RCC 7860 (cell line): ENCODE results near the gene RPS21.

Experiments
- DNase-seq: peaks from one replicate; pipeline ENCODE4 v3.0.0-alpha.2; 2015; ENCODE audit warnings: low spot score
- FAIRE-seq: peaks from 2 replicates; lab custom pipeline; 2012; peaks lifted over from hg19 to GRCh38; lab: Jason Lieb, UNC

RPS21 gene

DNA sequence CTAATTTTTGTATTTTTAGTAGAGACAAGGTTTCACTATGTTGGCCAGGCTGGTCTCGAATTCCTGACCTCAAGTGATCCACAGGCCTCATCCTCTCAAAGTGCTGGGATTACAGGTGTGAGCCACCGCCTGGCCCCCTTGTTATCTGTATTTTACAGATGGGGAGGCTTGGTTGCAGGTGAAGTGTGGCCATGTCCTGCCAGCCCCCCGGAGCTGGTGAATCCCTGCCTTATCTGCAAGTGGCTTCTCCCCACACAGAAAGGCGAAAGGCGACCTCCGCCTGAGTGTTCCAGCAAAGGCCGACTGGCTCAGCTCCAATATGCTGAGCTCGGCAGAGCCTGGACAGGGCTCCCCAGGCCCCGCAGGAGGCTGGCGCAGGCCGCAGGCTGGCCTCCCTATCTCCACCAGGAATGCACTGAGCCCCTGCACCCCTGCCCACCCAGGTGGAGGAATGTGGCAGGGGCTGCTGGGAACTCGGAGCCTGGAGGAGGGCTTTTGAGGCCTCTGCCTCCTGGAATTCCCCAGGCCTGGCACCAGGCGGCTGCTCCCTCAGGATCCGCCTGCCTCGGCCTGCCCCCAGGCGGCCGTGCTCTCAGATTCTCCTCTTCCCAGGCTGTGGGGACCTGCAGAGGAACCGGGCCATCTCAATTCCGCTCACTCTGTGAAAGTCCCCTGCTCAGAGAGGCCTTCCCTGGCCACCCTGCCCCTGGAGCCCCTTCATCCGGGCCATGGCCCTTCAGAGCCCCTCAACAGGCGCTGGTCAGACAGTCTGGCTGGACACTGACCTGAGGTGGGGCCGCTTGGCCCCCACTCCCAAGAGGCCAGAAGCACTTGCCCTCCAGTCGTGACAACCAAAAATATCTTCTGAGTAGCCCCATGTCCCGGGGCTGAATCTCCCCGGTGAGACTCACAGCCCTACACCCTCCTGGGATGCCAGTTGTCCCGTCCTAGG, 10.5 kb upstream of the RPS21 start:
- FAIRE-seq: no peak

DNA sequence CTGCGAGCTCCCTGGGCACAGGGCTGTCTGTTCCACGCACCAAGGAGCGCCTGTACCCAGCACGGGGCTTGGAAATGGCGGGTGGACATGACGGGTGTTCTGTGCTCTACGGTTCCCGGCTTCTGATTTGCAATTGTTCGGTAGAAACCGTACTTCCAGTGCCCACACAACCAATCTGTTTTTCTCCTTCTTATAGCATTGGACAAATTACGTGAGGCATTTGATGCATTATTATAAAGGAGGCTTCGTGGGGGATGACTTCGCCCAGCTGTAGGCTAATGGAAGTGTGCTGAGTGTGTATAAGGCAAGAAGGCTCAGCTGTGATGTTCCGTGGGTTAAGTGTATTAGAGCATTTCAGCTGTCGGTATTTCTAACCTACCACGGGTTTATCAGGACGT, 9.8 kb upstream of the RPS21 start:
- DNase-seq: no peak
- no peak for FAIRE-seq

More for the DNA sequence above, 10.5 kb upstream of the RPS21 start:
- DNase-seq: peak; percentile 16

DNA sequence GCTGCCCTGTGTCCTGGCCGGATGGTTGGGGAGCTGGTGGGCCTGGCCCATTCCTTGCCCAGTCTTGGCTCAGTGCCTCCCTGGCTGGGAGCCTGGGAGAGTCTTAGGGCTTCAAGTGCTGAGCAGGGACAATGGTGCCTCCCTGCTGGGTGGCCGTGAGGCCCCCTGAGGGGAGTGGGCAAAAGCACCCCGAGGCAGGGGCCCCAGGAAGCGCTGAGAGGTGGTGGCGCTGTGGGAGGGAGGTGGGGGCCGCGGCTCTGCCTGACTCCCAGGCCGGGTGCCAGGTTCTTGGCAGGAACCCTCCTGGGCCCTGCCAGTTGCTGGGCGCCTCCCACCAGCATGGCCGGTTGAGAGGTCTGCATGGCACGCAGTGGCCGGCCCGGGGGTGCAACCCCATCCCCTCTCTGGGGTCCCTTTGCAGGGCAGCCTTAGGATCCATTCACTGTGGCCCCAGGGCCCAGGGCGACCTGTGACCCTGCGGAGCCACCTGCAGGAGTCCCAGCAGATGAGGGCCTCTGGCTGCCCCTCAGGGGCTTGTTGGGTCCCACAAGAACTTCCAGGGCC, 9.2 kb upstream of the RPS21 start:
- no peak for FAIRE-seq
- no peak for DNase-seq

DNA sequence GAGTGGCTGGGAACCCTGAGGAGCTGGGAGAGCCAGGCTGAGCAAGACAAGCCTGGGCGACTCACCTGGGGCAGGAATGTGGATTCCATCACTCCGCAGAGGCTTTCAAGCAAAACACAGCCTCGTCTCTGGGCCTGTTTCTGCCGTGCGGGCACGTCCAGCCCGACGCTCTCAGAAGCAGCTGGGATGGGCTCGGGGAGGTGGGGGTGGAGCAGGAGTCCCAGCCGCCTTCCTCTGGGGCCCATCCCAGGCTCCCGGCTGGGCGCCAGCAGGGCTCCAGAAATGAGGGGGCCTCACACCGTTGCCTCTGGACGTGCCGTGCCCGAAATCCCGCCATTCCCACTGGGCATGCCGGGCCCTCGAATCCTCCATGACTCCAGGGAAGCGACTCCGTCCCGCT, 8.7 kb upstream of the RPS21 start:
- DNase-seq (no peak), FAIRE-seq (no peak)

DNA sequence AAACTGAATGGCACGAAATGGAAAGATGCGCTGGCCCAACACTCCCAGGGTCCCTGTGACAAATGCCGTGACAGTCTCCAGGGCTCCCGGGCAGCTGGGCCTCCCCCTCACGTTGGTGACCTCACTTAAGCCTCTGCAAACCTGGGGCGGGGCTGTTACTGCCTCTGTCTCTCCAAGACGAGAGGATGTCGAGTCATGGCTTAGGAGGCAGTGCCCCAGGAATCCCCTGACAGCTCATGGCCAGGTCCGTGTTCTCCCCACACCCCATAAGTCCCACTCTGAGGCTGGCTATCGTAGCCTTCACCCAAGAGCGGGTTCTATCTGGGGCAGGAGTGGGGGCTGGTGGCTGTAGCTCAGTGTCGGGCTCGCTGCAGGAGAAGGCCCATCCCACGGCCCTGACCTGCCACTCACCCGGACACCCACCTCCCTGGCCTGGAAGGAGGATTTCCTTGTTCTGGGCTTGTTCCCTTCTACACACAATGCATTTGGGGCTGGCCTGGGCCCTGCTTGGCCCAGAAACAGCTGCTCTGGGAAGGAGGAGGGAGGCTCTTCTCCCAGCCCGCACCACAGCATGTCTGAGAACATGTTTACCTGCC, 5.6 kb upstream of the RPS21 start:
- DNase-seq (peak; percentile 89), FAIRE-seq (peak; percentile 78)

GRCh38 chr20:62381842-62382241, 5.1 kb upstream of the RPS21 start:
- FAIRE-seq (no peak), DNase-seq (no peak)

DNA sequence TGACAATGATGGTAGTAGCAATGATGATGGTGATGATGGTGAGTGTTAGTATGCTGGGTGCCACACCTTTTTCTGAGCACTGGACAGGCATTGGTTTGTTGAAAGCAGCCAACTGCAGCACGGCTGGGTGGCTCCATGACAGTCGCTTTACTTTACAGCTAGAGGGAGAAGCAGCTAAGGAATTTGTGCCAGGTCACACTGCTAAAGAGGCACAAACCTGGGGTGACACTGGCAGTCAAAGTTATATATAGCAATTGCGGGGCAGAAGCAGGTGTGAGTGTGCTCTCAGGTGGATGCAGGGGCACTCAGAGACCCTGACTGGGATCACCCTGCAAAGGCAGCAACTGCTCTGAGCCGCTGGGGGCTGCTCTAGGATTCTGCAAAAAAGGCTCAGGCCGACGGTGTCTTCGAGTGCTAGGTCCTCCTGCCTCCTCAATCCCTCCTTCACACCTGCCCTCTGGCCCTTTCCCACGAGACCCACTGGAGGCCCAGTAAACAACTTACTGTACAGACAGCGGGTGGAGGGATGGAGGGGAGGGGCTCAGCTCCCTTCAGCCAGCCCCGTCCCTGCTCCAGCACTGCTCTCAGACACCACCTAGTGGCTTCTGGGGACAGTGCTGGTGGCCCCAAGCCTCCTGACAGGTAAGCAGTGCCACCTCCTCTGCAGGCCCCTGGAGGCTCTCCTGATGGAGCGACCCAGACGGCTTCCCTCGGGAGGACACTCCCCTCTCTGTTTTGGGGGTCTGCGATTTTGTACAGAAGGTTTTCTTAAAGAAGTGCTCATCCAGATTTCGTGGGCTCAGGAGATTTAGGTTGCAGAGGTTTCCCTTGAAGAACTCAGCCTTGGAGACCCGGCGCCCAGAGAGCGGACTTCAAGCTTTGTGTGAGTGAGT, 4.4 kb upstream of the RPS21 start:
- no peak for FAIRE-seq
- peak; percentile 71 for DNase-seq

DNA sequence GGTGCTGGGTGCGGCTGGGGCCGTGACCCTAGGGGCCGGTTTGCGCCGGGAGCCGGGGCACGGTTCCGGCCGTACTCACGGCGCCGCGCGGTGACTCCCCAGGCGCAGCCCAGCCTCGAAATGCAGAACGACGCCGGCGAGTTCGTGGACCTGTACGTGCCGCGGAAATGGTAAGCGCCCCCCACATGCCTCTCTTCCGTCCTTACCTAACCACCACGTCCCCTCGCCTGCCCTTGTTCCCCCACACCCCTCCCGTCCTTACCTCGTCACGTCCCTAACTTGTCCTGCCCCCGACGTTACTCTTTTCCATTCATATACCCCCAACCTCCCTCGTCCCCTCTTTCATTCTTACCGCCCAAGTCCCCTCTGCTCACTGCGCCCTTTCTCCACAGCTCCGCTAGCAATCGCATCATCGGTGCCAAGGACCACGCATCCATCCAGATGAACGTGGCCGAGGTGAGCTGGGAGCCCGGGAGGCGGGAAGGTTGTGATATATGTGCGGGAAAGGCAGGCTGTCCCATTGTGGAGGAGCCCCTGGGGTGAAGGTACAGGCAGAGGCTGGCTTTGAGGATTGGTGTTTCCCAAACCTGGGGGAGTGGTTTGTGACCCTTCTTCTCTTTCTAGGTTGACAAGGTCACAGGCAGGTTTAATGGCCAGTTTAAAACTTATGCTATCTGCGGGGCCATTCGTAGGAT, 463 bp downstream of the RPS21 start:
- DNase-seq: no peak
- no peak for FAIRE-seq

DNA sequence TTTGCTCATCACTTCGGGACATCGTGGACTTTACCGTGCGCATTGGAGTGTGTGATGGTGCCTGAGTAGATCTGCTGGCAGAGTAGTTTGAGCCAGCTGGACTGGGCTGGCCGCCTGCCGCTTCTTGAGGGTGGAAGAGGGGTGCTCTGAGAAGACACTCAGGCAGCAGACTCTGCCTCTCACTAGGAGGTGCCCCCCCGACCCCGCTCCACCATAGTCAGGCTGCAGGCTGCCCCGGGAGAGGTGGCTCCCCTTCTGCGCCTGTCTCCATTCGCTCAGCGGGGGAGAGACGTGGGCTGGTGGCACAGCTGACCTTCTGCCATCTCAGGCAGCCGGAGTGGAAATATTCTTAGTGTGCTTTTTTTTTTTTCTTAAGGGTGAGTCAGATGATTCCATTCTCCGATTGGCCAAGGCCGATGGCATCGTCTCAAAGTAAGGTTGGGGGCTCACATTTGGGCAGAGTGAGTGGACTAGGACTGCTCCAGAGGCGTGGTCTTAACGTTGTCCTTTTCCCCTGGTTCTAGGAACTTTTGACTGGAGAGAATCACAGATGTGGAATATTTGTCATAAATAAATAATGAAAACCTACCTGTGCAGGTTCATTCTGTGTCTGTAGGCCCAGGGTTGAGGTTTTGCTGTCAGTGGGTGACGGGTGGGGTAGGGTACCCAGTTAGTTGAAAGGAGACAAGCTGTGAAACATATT, 1.2 kb downstream of the RPS21 start:
- DNase-seq (no peak), FAIRE-seq (no peak)

DNA sequence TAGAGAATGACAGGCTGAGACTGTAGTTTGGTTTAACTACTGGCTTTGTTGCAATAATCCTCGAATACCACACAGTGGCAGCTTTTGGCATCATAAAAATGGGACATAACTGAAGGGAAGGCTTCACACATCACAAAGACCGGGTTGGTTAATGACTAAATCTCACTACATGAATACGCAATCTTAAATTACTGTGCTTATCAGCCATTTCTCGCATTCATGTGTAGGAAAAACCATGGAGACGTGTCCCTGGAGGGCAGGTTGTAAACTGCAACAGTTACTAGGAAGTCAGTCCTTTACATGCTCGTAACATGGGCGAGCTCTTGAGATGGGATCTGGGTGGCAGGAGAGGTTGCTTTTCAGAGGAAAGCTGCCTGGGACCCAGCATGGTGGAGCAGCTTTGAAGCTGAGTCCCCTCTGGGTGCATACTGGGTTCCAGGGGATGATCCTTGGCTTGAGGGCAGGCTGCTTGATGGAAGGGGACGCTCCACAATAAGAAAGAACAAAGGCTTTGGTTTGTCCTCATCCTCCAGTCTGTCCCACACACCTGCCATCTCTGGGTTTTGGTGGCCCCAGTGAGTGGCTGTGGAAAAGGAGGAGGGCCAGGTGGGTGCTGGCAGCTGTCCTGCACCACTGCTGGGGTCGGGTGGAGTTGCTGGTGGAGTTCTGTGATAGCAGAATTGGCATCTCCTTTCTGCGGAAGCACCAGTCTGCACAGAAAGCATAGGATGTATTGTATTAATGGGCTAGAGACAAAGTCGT, 2.1 kb downstream of the RPS21 start:
- DNase-seq (no peak), FAIRE-seq (no peak)

DNA sequence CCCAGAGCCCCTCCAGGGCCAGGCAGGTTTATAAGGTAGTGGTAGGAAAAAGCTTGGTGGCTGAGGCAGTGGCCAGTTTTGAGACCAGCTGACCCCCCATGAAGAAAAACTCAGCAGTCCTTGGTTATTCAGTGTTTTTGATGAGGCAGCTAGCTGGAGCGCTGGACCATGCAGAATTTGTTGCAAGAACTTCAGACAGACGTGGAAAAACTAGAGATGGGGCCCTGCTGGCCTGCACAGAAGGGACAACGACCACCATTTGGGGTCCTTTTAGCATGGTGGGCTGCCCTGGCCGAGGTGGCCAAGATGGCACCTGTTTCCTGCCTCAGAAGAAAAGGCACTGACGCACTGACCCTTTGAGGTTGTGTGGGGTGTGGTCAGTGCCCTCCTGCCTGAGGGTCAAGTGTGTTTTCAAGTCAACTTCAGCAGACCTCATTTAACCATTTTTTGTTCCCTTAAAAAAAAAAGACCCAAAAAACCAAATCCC, 2.7 kb downstream of the RPS21 start:
- FAIRE-seq: no peak
- DNase-seq: no peak

DNA sequence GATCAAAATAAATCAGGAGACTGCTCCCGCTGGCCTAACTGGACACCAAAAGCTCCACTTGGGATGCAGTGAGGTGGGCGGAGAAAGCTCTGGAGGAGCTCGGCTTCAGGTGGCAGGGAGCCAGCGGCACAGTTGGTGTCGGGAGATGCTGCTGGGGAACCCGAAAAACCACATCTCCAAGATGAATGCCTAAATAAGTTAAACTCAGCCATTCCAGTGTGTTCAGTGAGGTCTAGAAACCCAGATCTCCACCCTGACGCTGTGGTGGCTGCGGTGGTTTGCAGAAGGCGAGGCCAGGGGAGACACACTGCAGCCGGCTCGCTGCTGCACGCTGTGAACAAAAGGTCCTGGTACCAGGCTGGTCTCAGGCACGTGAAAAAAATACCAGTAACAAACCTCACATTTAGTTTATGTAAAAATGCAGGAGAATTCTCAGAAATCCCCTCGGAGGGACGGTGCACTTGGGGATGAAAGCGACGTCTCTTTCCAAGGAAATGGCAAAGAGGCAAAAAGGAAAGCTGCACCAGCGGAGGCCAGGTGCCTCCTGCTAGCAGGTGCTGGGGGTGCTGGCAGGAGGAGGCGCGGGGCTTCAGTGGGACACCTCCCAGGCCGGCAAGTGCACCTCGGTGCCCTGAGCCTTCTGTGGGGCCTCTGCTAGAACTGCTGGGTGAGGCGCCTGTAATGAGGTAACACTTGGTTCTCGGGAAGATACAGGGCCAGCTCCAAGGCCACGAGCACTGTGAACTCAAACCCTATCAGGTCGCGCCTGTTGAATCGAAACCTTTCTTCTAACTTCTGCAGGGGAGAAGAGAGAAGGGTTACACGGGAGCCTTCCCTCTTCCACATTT, 3.6 kb downstream of the RPS21 start:
- FAIRE-seq (no peak), DNase-seq (no peak)

GRCh38 chr20:62391165-62392076, 4.5 kb downstream of the RPS21 start:
- DNase-seq: no peak
- no peak for FAIRE-seq

DNA sequence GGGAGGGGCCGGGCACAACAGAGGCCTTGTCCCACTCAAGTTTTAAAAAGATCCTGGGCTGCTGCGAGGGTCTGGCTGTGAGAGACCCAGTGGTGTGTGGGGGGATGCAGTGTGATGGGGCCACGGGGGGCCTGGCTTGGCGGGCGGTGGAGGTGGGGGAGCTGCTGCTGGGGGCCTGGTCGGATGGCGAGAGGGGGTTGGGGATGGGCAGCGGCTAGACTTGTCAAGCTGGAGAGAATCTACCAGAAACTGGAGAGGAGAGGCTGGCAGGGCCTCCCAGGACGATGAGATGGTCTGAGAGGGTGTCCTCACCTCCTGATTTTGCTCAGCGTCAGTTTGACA, 5.1 kb downstream of the RPS21 start:
- DNase-seq (no peak), FAIRE-seq (no peak)

GRCh38 chr20:62392621-62393334, 5.9 kb downstream of the RPS21 start:
- FAIRE-seq (no peak), DNase-seq (no peak)

DNA sequence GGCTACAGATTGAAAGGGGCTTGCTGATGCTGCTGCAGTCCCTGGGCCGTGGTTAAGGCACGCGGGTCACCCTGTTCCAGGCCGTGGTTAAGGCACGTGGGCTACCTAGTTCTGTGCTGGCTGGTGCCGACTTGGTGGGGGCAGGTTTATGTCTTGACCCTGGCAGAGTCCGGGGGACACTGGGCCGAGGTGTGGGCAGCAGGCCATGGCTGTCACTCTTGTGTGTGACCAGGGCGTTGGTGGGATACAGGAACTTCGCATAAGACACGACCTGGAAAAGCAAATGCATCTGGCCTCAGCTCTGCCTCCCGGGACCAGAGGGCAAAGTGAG, 6.4 kb downstream of the RPS21 start:
- FAIRE-seq: no peak
- DNase-seq: no peak

- no peak for DNase-seq
- FAIRE-seq: no peak
These were observed 6.9 kb downstream of the RPS21 start for GRCh38 chr20:62393830-62394229.
